K562 (cell line): ENCODE measurements around the gene MAMDC2. TPM values are rescaled to one million over a fixed set of nuclear protein-coding genes. Genes with fewer than 3 reads are reported as not detected.

Experiments used
- CCNT2 ChIP-seq: IDR thresholded peaks from 2 replicates; pipeline ENCODE4 v1.6.1; 2011; ENCODE audit warnings: borderline replicate concordance, low read depth, mild to moderate bottlenecking, moderate library complexity, mixed read lengths, low read length; ENCODE audit not compliant: insufficient read length; ENCODE audit errors: extremely low read depth
- CREB1 ChIP-seq, 2 experiments: sonication (generic) in 1 of 2; formaldehyde crosslinking in 1 of 2; IDR thresholded peaks; 2 replicates each; pipeline versions ENCODE4 v1.6.1 to v1.8.0; 2012 to 2022; ENCODE audit warnings: inconsistent platforms in 1 of 2, mild to moderate bottlenecking in 1 of 2, missing genetic modification reagents in 1 of 2, moderate library complexity in 1 of 2
- CTBP1 ChIP-seq: fragments of 450-650 bp; IDR thresholded peaks from 2 replicates; pipeline ENCODE4 v1.6.1; 2016; ENCODE audit warnings: borderline replicate concordance
- CXXC5 ChIP-seq: fragments of 250-450 bp; sonication (Bioruptor Pico); IDR thresholded peaks from 2 replicates; pipeline ENCODE4 v1.8.0; 2022; ENCODE audit warnings: inconsistent platforms, mild to moderate bottlenecking, moderate library complexity
- FOXK1 ChIP-seq: sonication (generic); formaldehyde crosslinking; IDR thresholded peaks from 2 replicates; pipeline ENCODE4 v1.8.0; 2022; ENCODE audit warnings: missing genetic modification reagents, mild to moderate bottlenecking, borderline replicate concordance
- FOXP1 ChIP-seq: sonication (generic); formaldehyde crosslinking; IDR thresholded peaks from 2 replicates; pipeline ENCODE4 v1.8.0; 2022; ENCODE audit warnings: mild to moderate bottlenecking, missing genetic modification reagents
- KLF6 ChIP-seq: fragments of 250-450 bp; sonication (Bioruptor Pico); IDR thresholded peaks from 2 replicates; pipeline ENCODE4 v1.4.0; 2020; ENCODE audit warnings: mild to moderate bottlenecking, moderate library complexity, borderline replicate concordance
- NFE2L1 ChIP-seq: fragments of 450-650 bp; IDR thresholded peaks from 2 replicates; pipeline ENCODE4 v1.6.1; 2016; ENCODE audit warnings: missing genetic modification characterization, low read depth, mild to moderate bottlenecking, missing compliant biosample characterization, moderate library complexity, borderline replicate concordance
- PRPF4 ChIP-seq: fragments of 200-400 bp; formaldehyde crosslinking; IDR thresholded peaks from one replicate; pipeline ENCODE4 v1.6.1; 2017; ENCODE audit warnings: low read length, low read depth, mild to moderate bottlenecking; ENCODE audit not compliant: insufficient read depth, poor library complexity, severe bottlenecking
- RBFOX2 ChIP-seq: fragments of 200-400 bp; formaldehyde crosslinking; IDR thresholded peaks from 2 replicates; pipeline ENCODE4 v1.6.1; 2017; ENCODE audit warnings: low read depth, mild to moderate bottlenecking, low read length, moderate library complexity
- SMARCB1 ChIP-seq: IDR thresholded peaks from 2 replicates; pipeline ENCODE4 v1.6.1; 2011; ENCODE audit warnings: improper control_type of control experiment, low read depth; ENCODE audit not compliant: insufficient read length
- SRSF1 ChIP-seq: fragments of 200-400 bp; formaldehyde crosslinking; IDR thresholded peaks from 2 replicates; pipeline ENCODE4 v1.6.1; 2017; ENCODE audit warnings: mild to moderate bottlenecking, low read depth, low read length, moderate library complexity
- XRCC5 ChIP-seq: fragments of 200-400 bp; formaldehyde crosslinking; IDR thresholded peaks from 2 replicates; pipeline ENCODE4 v1.6.1; 2017; ENCODE audit warnings: low read depth, mild to moderate bottlenecking, low read length
- ZBTB2 ChIP-seq: fragments of 450-650 bp; IDR thresholded peaks from 2 replicates; pipeline ENCODE4 v1.6.1; 2016; ENCODE audit warnings: antibody characterized with exemption
- ZNF316 ChIP-seq: fragments of 450-650 bp; IDR thresholded peaks from 2 replicates; pipeline ENCODE4 v1.6.1; 2016
- ZNF77 ChIP-seq: fragments of 250-450 bp; sonication (Bioruptor Pico); IDR thresholded peaks from 2 replicates; pipeline ENCODE4 v1.5.0; 2020
- ZZZ3 ChIP-seq: fragments of 450-650 bp; IDR thresholded peaks from 2 replicates; pipeline ENCODE4 v1.6.1; 2016; ENCODE audit warnings: antibody characterized with exemption, mild to moderate bottlenecking, moderate library complexity
- polyA plus RNA-seq, 8 experiments: library from polyadenylated mRNA; depleted of rRNA in 4 of 8; stranded (reverse) in 5 of 8; unstranded in 3 of 8; fragments of >200 nt; fragmentation: Nextera tagmentation in 2 of 8; fragmentation: Illumina TruSeq in 1 of 8; extraction: Ambion mirVana in 2 of 8; extraction: Trizol in 1 of 8; gene quantifications; 2 replicates each; pipeline versions ENCODE4 v1.2.1 to v1.2.3, GENCODE V29; 2011 to 2014; ENCODE audit warnings: inconsistent platforms in 1 of 8, missing spikeins in 1 of 8
- total RNA-seq, 7 experiments: library from RNA; depleted of rRNA in 6 of 7; stranded (reverse); fragments of >200 nt in 6 of 7; fragmentation: Illumina TruSeq in 2 of 7; extraction: Trizol in 2 of 7; gene quantifications; 2 replicates each; pipeline versions ENCODE4 v1.2.1 to v1.2.3, GENCODE V29; 2011 to 2021; ENCODE audit warnings: low replicate concordance in 1 of 7
- TF ChIP-seq, protein P1 (sequence below), 2 experiments: IDR thresholded peaks; 2 replicates each; pipeline ENCODE4 v1.6.1; 2012; ENCODE audit warnings: improper control_type of control experiment in 2 of 2, low read depth in 2 of 2, low read length in 2 of 2, borderline replicate concordance in 1 of 2
- TF ChIP-seq, protein P2 (sequence below): sonication (generic); formaldehyde crosslinking; IDR thresholded peaks from 2 replicates; pipeline ENCODE4 v1.8.0; 2022; ENCODE audit warnings: missing genetic modification reagents, mild to moderate bottlenecking, borderline replicate concordance
- TF ChIP-seq, protein P3 (sequence below), 2 experiments: fragments of 250-450 bp in 1 of 2; fragments of 450-650 bp in 1 of 2; sonication (Bioruptor Pico) in 1 of 2; IDR thresholded peaks; 2 replicates each; pipeline versions ENCODE4 v1.6.1 to v1.8.0; 2016 to 2021; ENCODE audit warnings: mild to moderate bottlenecking in 2 of 2, moderate library complexity in 2 of 2, missing compliant biosample characterization in 1 of 2, missing genetic modification characterization in 1 of 2

MAMDC2 gene
- total and polyA plus RNA-seq, 9 of the 15 experiments (the other 6 are each of a cell fraction or from before 2014, with no cell fraction given), result 0.01 to 0.03 TPM; not detected in 7

- TF ChIP-seq, protein P1, sequence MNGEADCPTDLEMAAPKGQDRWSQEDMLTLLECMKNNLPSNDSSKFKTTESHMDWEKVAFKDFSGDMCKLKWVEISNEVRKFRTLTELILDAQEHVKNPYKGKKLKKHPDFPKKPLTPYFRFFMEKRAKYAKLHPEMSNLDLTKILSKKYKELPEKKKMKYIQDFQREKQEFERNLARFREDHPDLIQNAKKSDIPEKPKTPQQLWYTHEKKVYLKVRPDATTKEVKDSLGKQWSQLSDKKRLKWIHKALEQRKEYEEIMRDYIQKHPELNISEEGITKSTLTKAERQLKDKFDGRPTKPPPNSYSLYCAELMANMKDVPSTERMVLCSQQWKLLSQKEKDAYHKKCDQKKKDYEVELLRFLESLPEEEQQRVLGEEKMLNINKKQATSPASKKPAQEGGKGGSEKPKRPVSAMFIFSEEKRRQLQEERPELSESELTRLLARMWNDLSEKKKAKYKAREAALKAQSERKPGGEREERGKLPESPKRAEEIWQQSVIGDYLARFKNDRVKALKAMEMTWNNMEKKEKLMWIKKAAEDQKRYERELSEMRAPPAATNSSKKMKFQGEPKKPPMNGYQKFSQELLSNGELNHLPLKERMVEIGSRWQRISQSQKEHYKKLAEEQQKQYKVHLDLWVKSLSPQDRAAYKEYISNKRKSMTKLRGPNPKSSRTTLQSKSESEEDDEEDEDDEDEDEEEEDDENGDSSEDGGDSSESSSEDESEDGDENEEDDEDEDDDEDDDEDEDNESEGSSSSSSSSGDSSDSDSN (IDR thresholded peaks at IDR 0.05; ENCODE audit: borderline replicate concordance in 1 of 2, low read depth in 2 of 2, low read length in 2 of 2), result peak in 1 of 2 experiments; percentile 38; a peak in 1 of 4 replicates
- TF ChIP-seq PRPF4, result no peak
- peak; percentile 96 for TF ChIP-seq RBFOX2
- no peak for TF ChIP-seq NFE2L1
- TF ChIP-seq CTBP1, result peak; percentile 57
- TF ChIP-seq ZBTB2, result no peak
- TF ChIP-seq FOXP1 (CRISPR knock-in tag), result no peak
- TF ChIP-seq CREB1 (IDR thresholded peaks at IDR 0.05), result no peak
- TF ChIP-seq CREB1 (CRISPR knock-in tag; IDR thresholded peaks at IDR 0.05), result peak; percentile 78
- TF ChIP-seq FOXK1 (CRISPR knock-in tag), result peak; percentile 76; the same call in 1 of the 2 replicates
- no peak for TF ChIP-seq ZNF77 (CRISPR knock-in tag)
- TF ChIP-seq CXXC5 (CRISPR knock-in tag), result peak; percentile 77
- no peak for TF ChIP-seq ZNF316
- TF ChIP-seq ZZZ3, result no peak
- TF ChIP-seq SMARCB1, result no peak
- TF ChIP-seq, protein P2, sequence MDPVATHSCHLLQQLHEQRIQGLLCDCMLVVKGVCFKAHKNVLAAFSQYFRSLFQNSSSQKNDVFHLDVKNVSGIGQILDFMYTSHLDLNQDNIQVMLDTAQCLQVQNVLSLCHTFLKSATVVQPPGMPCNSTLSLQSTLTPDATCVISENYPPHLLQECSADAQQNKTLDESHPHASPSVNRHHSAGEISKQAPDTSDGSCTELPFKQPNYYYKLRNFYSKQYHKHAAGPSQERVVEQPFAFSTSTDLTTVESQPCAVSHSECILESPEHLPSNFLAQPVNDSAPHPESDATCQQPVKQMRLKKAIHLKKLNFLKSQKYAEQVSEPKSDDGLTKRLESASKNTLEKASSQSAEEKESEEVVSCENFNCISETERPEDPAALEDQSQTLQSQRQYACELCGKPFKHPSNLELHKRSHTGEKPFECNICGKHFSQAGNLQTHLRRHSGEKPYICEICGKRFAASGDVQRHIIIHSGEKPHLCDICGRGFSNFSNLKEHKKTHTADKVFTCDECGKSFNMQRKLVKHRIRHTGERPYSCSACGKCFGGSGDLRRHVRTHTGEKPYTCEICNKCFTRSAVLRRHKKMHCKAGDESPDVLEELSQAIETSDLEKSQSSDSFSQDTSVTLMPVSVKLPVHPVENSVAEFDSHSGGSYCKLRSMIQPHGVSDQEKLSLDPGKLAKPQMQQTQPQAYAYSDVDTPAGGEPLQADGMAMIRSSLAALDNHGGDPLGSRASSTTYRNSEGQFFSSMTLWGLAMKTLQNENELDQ (CRISPR knock-in tag), result no peak
- no peak for TF ChIP-seq KLF6
- TF ChIP-seq CCNT2, result no peak
- no peak for TF ChIP-seq SRSF1
- TF ChIP-seq XRCC5, result no peak
- TF ChIP-seq, protein P3, sequence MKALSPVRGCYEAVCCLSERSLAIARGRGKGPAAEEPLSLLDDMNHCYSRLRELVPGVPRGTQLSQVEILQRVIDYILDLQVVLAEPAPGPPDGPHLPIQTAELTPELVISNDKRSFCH (CRISPR knock-in tag; IDR thresholded peaks at IDR 0.05), result no peak
- TF ChIP-seq, protein P3 (tag; IDR thresholded peaks at IDR 0.05), result no peak
These were observed 215.3 kb downstream of the MAMDC2 start, which contains the start of gene SMC5 (continued) for GRCh38 chr9:70258692-70259511.
